GM18858 (cell line): ENCODE results near the gene ZNF384.

Source experiments
- ATAC-seq: cut with Tn5 transposase; IDR thresholded peaks from one replicate; pipeline ENCODE4 v1.9.1; 2021; ENCODE audit not compliant: unreplicated experiment

ZNF384 gene

DNA sequence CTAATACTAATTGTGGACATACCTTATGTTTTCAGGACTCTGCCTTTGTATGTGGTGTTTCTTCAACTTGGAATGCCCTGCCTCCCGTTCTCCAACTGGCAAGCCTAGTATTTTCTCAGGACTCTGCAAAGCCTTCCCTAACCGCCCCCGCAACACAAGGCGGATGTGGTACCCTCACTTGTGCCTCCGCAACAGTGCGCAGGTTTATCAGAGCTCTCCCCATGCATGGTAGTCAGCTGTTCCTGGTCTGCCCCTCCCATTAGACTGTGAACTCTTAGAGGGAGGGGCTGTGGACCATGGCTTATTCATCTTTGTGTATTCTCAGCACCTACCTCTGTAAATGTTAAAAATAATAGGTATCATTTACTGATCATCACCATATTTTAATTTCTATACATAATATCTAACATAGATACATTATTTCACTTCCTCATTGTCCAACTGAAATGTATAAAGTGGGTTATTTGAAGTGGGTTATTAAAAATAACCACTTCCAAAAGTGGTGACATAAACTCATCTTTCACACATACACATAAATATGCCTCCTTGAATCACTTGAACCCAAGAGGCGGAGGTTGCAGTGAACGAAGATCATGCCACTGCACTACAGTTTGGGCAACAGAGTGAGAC is 62.4 kb downstream of the ZNF384 start:
- ATAC-seq = no peak

DNA sequence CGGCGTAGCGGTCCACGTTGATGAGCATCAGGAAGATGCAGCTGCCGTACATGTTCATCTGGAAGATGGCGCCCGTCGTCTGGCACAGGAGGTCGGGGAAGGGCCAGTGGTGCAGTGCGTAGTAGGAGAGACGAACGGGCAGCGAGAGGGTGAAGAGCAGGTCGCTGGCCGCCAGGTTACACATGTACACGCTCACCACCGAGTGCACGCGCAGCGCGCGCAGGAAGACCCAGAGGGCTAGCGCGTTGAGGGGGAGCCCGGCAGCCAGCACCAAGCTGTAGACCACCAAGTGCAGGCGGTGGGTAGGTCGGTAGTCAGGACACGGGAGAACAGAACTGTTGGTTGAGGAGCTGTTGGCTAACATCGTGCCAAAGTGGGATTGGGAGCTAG is 68.3 kb downstream of the ZNF384 start:
- no peak for ATAC-seq

DNA sequence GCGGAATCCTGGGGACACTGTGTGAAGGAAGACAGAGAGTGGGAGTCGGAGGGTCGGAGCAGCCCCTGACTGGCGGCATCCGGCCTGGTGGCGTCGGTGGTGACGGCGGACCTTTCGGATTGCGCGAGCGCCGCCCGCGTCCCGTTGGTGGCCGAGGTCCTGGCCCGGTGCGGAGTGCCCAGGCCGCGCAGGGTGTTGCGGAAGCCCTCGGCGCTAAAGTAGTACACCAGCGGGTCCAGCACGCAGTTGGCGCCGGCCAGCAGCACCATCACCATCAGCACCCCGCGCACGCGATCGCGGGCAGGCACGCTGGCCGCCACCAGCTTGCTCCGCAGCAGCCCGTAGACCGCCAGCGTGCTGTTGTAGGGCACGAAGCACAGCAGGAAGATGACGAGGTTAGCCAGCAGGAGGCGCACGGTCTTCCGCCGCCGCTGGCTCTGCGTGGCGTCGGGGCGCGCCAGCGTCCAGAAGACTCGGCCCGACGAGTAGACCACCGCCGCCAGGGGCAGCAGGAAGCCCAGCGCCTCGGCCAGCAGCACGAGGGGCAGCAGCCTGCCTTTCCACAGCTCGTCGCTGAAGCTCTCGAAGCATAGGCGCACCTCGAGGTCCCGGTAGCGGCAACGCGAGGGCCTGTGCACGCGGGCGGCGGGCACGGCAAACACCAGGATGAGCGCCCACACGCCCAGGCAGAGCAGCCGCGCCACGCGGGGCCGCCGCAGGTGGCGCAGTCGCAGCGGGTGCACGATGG is 68.9 kb downstream of the ZNF384 start:
- no peak for ATAC-seq

DNA sequence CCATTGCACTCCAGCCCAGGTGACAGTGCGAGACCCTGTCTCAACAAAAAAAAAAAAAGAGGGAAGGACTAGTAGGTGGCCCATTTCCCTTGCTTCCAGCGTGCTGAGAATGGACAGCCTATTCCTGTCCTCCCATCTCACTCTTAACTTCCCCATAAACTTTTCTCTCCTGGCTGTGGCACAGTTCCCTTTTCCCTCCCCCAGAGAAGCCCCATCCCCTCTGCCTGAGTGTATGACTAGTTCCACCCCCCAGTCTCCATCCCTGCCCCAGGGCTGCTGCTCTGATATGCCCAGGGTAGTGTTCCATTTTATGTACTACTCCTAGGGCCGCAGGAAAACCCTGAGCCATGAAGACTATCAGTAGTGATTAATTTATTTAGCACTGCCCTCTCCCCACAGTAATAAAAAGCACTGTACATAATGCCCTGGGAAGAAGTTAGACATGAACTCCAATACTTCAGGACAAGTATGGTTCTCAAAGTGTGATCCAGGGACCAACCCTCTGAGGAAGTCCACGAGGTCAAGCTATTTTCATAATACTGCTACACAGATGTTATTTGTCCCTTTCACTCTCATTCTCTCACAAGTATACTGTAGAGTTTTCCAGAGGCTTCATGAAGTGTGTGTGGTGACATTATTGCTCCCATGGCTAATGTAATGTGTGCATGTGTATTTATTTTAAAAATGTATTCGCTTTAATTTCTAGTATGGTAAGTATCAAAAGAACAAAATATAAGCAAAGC is 70.5 kb downstream of the ZNF384 start:
- no peak for ATAC-seq
